ENCODE data around the gene LAMC3.

DNA sequence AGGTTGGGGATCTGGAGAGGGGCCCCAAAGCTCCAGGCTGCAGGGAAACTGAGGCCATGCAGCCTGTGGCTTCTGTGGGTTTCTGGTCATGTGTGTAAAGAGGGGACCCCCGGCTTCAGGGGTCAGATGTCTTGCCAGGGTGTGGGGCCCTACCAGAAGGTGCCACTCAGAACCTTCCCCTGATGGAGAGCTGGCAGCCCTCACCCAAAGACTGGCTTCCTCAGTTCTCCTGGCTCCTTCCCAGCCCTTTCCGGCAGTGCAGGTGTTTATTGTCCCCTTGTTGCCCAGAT is 11.6 kb upstream of the LAMC3 start:
- no peak for TF ChIP-seq CTCF (conservative IDR thresholded peaks at IDR 0.05; ENCODE audit: low read depth, low read length)
- no peak for TF ChIP-seq EZH2 (IDR thresholded peaks at IDR 0.05; ENCODE audit: low read length, unreplicated experiment)
